BE2C (cell line): ENCODE data around the gene CD99L2.

ENCODE experiments used
- DNase-seq: peaks from one replicate; pipeline ENCODE4 v3.0.0-alpha.2; 2020
- H3K27me3 ChIP-seq: fragments of 250-450 bp; sonication (Bioruptor Pico); 2 replicates; pipeline ENCODE4 v1.5.1; 2020; ENCODE audit warnings: mild to moderate bottlenecking
- H3K36me3 ChIP-seq: fragments of 250-450 bp; sonication (Bioruptor Pico); 2 replicates; pipeline ENCODE4 v1.5.1; 2020; ENCODE audit warnings: mild to moderate bottlenecking
- H3K4me1 ChIP-seq: fragments of 250-450 bp; sonication (Bioruptor Pico); 2 replicates; pipeline ENCODE4 v1.5.1; 2020
- H3K4me3 ChIP-seq: 2 replicates; pipeline ENCODE4 v1.5.1; 2011; ENCODE audit warnings: low read depth, low read length
- H3K9me3 ChIP-seq: fragments of 250-450 bp; sonication (Bioruptor Pico); 2 replicates; pipeline ENCODE4 v1.5.1; 2020
- CTCF ChIP-seq: IDR thresholded peaks from 2 replicates; pipeline ENCODE4 v1.5.1; 2012; ENCODE audit warnings: mild to moderate bottlenecking, low read depth, low read length

CD99L2 gene

GRCh38 chrX:150919401-150919800 lies 20.9 kb upstream of the CD99L2 start:
- no peaks in the 10 kb centered on the region for H3K9me3 ChIP-seq
- no peak overlapping the region for H3K4me3 ChIP-seq
- H3K4me1 ChIP-seq = no peaks in the 10 kb centered on the region
- DNase-seq = no peak
- no peaks in the 10 kb centered on the region for H3K27me3 ChIP-seq
- no peak for TF ChIP-seq CTCF
- H3K36me3 ChIP-seq = no peaks in the 10 kb centered on the region

- Histone ChIP-seq H3K36me3 (no peaks in the 10 kb centered on the region), H3K4me1 (no peaks in the 10 kb centered on the region), H3K9me3 (no peaks in the 10 kb centered on the region), H3K27me3 (no peaks in the 10 kb centered on the region), H3K4me3 (no peak overlapping the region)
- no peak for TF ChIP-seq CTCF
- no peak for DNase-seq
These were observed 15.0 kb upstream of the CD99L2 start for GRCh38 chrX:150913511-150913910.

GRCh38 chrX:150907474-150907873 lies 9.0 kb upstream of the CD99L2 start:
- H3K4me1 ChIP-seq = no peaks in the 10 kb centered on the region
- no peaks in the 10 kb centered on the region for H3K27me3 ChIP-seq
- DNase-seq = no peak
- no peak overlapping the region for H3K4me3 ChIP-seq
- TF ChIP-seq CTCF = no peak
- no peaks in the 10 kb centered on the region for H3K36me3 ChIP-seq
- no peaks in the 10 kb centered on the region for H3K9me3 ChIP-seq

DNA sequence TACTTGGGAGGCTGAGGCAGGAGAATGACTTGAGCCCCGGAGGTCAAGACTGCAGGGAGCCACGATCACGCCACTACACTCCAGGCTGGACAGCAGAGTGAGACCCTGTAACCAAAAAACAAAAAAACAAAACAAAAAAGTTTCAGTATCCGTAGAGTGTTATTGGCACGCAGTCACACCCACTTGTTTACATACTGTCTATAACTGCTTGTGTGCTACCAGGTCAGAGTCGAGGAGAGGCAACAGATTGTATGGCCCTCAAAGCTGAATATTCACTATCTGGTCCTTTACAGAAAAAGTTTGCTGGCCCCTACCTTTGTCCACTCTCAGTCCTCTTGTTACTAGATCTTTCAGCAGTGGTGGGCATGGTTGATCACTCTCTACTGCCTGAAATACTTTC lies 8.2 kb upstream of the CD99L2 start:
- TF ChIP-seq CTCF = no peak
- Histone ChIP-seq H3K4me1 (no peaks in the 10 kb centered on the region), H3K4me3 (no peak overlapping the region), H3K9me3 (no peaks in the 10 kb centered on the region), H3K27me3 (no peaks in the 10 kb centered on the region), H3K36me3 (no peaks in the 10 kb centered on the region)
- no peak for DNase-seq

DNA sequence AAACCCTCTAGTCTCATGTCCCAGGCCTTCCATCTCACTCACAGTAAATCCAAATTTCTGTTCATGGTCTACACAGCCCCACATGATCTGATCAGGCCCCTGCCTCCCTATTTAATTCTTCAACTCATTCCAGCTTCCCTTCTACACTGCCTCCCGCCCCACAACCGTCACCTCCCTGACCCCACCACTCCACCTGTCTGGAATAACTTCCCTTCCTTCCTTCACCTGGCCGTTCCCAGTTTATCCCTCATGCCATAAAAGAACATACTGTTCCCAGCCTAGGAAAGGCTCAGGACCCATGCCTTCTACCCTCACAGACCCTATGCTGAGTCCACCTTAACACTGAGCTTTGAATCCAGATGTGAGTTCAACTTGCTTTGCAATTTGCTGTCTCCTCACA lies 6.8 kb upstream of the CD99L2 start:
- Histone ChIP-seq H3K27me3 (no peaks in the 10 kb centered on the region), H3K36me3 (no peaks in the 10 kb centered on the region)
- TF ChIP-seq CTCF = no peak

DNA sequence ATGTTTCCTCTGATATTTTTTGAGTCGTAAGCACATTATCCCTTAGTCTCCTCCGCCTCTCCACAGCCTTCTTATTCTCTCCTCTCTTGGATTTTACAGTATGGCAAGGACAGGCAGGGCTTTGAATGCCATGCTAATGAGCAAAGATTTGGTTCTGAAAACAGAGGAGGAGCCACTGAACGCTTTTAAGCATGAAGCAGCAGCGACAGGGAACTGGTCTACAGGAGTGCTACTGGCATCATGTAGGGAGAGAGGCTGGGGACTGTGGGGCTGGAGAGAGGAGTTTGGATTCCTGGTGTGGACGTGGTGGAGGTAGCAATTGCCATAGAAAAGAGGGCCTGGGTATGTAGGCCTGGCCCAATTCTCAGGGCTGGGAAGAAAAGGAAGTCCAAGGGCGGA lies 4.6 kb upstream of the CD99L2 start:
- Histone ChIP-seq H3K9me3 (no peaks in the 10 kb centered on the region), H3K36me3 (no peaks in the 10 kb centered on the region), H3K4me3 (no peak overlapping the region), H3K4me1 (no peaks in the 10 kb centered on the region), H3K27me3 (no peaks in the 10 kb centered on the region)
- no peak for DNase-seq
- no peak for TF ChIP-seq CTCF

More for the DNA sequence above, 6.8 kb upstream of the CD99L2 start:
- H3K4me3 ChIP-seq = no peak overlapping the region
- no peak for DNase-seq
- no peaks in the 10 kb centered on the region for H3K4me1 ChIP-seq
- H3K9me3 ChIP-seq = no peaks in the 10 kb centered on the region
